Endodermal cell (in vitro differentiated cells): ENCODE data around the gene ACOD1. TPM values are rescaled to one million over a fixed set of nuclear protein-coding genes. Genes with fewer than 3 reads are reported as not detected.

Experiments
- DNase-seq: peaks from one replicate; pipeline ENCODE4 v3.0.0-alpha.2; 2017
- H3K27ac ChIP-seq: 2 replicates; pipeline ENCODE4 v1.5.1; 2013; ENCODE audit warnings: mild to moderate bottlenecking, low read depth, low read length, moderate library complexity
- H3K27me3 ChIP-seq: 2 replicates; pipeline ENCODE4 v1.6.1; 2013; ENCODE audit warnings: mild to moderate bottlenecking, low read length, moderate library complexity; ENCODE audit not compliant: insufficient read depth, control insufficient read depth, poor library complexity, severe bottlenecking
- H3K36me3 ChIP-seq: 2 replicates; pipeline ENCODE4 v1.7.0; 2013; ENCODE audit warnings: mild to moderate bottlenecking, low read length, moderate library complexity; ENCODE audit not compliant: control insufficient read depth, insufficient read depth
- H3K4me1 ChIP-seq: one replicate; pipeline ENCODE4 v1.7.0; 2013; ENCODE audit warnings: low read length; ENCODE audit not compliant: control insufficient read depth, insufficient read depth
- H3K4me3 ChIP-seq: 2 replicates; pipeline ENCODE4 v1.5.1; 2013; ENCODE audit warnings: mild to moderate bottlenecking, low read length, moderate library complexity
- H3K9ac ChIP-seq: 2 replicates; pipeline ENCODE4 v1.6.1; 2013; ENCODE audit warnings: mild to moderate bottlenecking, low read length, moderate library complexity; ENCODE audit not compliant: poor library complexity, severe bottlenecking; ENCODE audit errors: extremely low read depth
- H3K9me3 ChIP-seq: 2 replicates; pipeline ENCODE4 v1.6.1; 2013; ENCODE audit warnings: mild to moderate bottlenecking, low read length, moderate library complexity; ENCODE audit not compliant: control insufficient read depth
- H3K27ac Mint-ChIP-seq: 2 replicates; pipeline ENCODE4 v1.8.0; 2020; ENCODE audit warnings: mixed read lengths
- H3K27me3 Mint-ChIP-seq: 2 replicates; pipeline ENCODE4 v1.8.0; 2021; ENCODE audit warnings: mild to moderate bottlenecking, mixed read lengths; ENCODE audit not compliant: insufficient read depth
- H3K36me3 Mint-ChIP-seq: 2 replicates; pipeline ENCODE4 v1.8.0; 2020; ENCODE audit warnings: low read depth, mixed read lengths
- H3K4me1 Mint-ChIP-seq: 2 replicates; pipeline ENCODE4 v1.8.0; 2020; ENCODE audit warnings: mixed read lengths
- H3K4me3 Mint-ChIP-seq: 2 replicates; pipeline ENCODE4 v1.8.0; 2020; ENCODE audit warnings: mild to moderate bottlenecking, moderate library complexity, mixed read lengths
- H3K9me3 Mint-ChIP-seq: 2 replicates; pipeline ENCODE4 v1.8.0; 2020; ENCODE audit warnings: mild to moderate bottlenecking, mixed read lengths
- CTCF ChIP-seq: fragments of 200-600 bp; sonication (generic); conservative IDR thresholded peaks from 2 replicates; pipeline ENCODE4 v1.5.0; 2021; ENCODE audit warnings: antibody characterized with exemption, mild to moderate bottlenecking
- WGBS, 2 experiments: methylation state at CpG; one replicate each; pipeline versions ENCODE4 v1.1.5 to v1.1.7; 2013; ENCODE audit warnings: missing lambda C conversion rate in 2 of 2, mixed read lengths in 1 of 2; ENCODE audit not compliant: insufficient coverage in 1 of 2, insufficient read length in 1 of 2; 5-methylcytosine and 5-hydroxymethylcytosine counted together
- total RNA-seq, 2 donors: library from RNA; stranded (reverse); fragmentation: NEBNext Ultra II Directional in 1 of 2; extraction: Animal tissue kit (Norgen Biotek cat#: 25700) in 1 of 2; gene quantifications; 2 replicates in 1 of 2; 3 replicates in 1 of 2; pipeline ENCODE4 v1.2.1, GENCODE V29; 2021

ACOD1 gene
- total RNA-seq, 2 donors from 2014 or later: not detected

GRCh38 chr13:76954538-76954937 lies 6.2 kb downstream of the ACOD1 start:
- WGBS, 2 experiments: 76 to 91% methylated on average over 6 of the region's 6 CpGs
- no peaks in the 10 kb centered on the region for H3K36me3 ChIP-seq

GRCh38 chr13:76955193-76955592 lies 6.9 kb downstream of the ACOD1 start:
- WGBS, 2 experiments: 86 to 92% methylated on average over 4 of the region's 4 CpGs
- H3K36me3 Mint-ChIP-seq: no peaks in the 10 kb centered on the region

More at GRCh38 chr13:76954538-76954937, 6.2 kb downstream of the ACOD1 start:
- Mint-ChIP-seq H3K4me1 (no peaks in the 10 kb centered on the region), H3K36me3 (no peaks in the 10 kb centered on the region), H3K9me3 (peaks cover 23% of the 10 kb centered on the region), H3K27me3 (no peaks in the 10 kb centered on the region), H3K4me3 (no peak overlapping the region), H3K27ac (no peak overlapping the region)
- peak; percentile 64 for DNase-seq
- Histone ChIP-seq H3K9ac (no peak overlapping the region), H3K4me3 (no peak overlapping the region), H3K27me3 (peaks cover 11% of the 10 kb centered on the region), H3K4me1 (no peaks in the 10 kb centered on the region), H3K27ac (no peak overlapping the region), H3K9me3 (peaks cover 10% of the 10 kb centered on the region)
- peak; percentile 25 for TF ChIP-seq CTCF

DNA sequence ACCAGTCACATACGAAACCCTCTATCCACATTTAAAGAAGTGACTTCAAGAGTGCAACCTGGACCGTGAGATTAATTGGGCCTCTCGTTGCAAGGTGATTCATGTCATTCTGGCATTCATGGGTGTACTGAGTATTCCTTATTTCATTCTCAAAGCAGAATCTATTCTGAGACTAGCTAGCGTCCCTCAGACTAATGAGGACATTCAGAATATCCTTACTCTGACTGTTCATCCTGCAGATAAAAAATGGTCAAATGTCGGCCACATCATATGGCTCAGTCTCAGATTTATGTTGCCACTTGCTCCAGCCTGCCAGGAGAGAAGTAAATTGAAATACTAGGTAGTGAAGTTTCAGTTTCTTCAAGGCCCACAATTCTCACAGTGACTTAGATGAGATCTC lies 7.3 kb downstream of the ACOD1 start:
- Histone ChIP-seq H3K9ac (no peak overlapping the region), H3K9me3 (peaks cover 19% of the 10 kb centered on the region), H3K4me1 (no peaks in the 10 kb centered on the region), H3K4me3 (no peak overlapping the region), H3K36me3 (no peaks in the 10 kb centered on the region), H3K27me3 (peaks cover 11% of the 10 kb centered on the region), H3K27ac (no peak overlapping the region)
- Mint-ChIP-seq H3K27me3 (no peaks in the 10 kb centered on the region), H3K4me3 (no peak overlapping the region), H3K36me3 (no peaks in the 10 kb centered on the region), H3K4me1 (no peaks in the 10 kb centered on the region), H3K27ac (no peak overlapping the region), H3K9me3 (peaks cover 34% of the 10 kb centered on the region)
- WGBS, 2 experiments: 92 to 100% methylated on average over 2 to 5 of the region's 5 CpGs
- TF ChIP-seq CTCF: no peak
- no peak for DNase-seq

More at GRCh38 chr13:76955193-76955592, 6.9 kb downstream of the ACOD1 start:
- H3K36me3 ChIP-seq: no peaks in the 10 kb centered on the region
- H3K27me3 Mint-ChIP-seq: no peaks in the 10 kb centered on the region
- peaks cover 11% of the 10 kb centered on the region for H3K27me3 ChIP-seq
- H3K4me3 ChIP-seq: no peak overlapping the region
- no peak for TF ChIP-seq CTCF
- no peaks in the 10 kb centered on the region for H3K4me1 Mint-ChIP-seq
- no peak overlapping the region for H3K27ac ChIP-seq
- H3K27ac Mint-ChIP-seq: no peak overlapping the region
- peaks cover 15% of the 10 kb centered on the region for H3K9me3 ChIP-seq
- no peaks in the 10 kb centered on the region for H3K4me1 ChIP-seq
- H3K9me3 Mint-ChIP-seq: peaks cover 29% of the 10 kb centered on the region
- DNase-seq: no peak
- H3K9ac ChIP-seq: no peak overlapping the region
- H3K4me3 Mint-ChIP-seq: no peak overlapping the region
